GM18909 (cell line): ENCODE results near the gene ADGRL3.

Experiments
- ATAC-seq: cut with Tn5 transposase; IDR thresholded peaks from one replicate; pipeline ENCODE4 v1.9.1; 2021; ENCODE audit warnings: mild to moderate bottlenecking; ENCODE audit not compliant: unreplicated experiment, poor library complexity

ADGRL3 gene

GRCh38 chr4:62126064-62126732 lies 926.1 kb downstream of the ADGRL3 start:
- ATAC-seq = no peak
